Spleen (tissue), 7 donors: ENCODE measurements around the gene TXK.

Experiments
- CTCF ChIP-seq, 11 experiments: fragments of 200-600 bp in 7 of 11; fragments of 450-650 bp in 4 of 11; sonication (generic) in 4 of 11; IDR thresholded peaks in 8 of 11; conservative IDR thresholded peaks in 3 of 11; 1 replicate in 7 of 11; 2 replicates in 4 of 11; pipeline versions ENCODE4 v1.4.0 to v1.8.0; 2016 to 2021; ENCODE audit warnings: antibody characterized with exemption in 11 of 11, inconsistent platforms in 4 of 11, mild to moderate bottlenecking in 1 of 11
- POLR2A ChIP-seq, 3 donors: fragments of 450-650 bp; IDR thresholded peaks; one replicate each; pipeline ENCODE4 v1.5.1; 2017; ENCODE audit warnings: antibody characterized with exemption in 3 of 3, mild to moderate bottlenecking in 1 of 3
- donor health status: DM: no; HTN: no; CAD: no; lungs with moderate emphysema.
- donor health status: DM: no; HTN: no; CAD: no.
- donor health status: DM: no; HTN: no; CAD: no.

DNA sequence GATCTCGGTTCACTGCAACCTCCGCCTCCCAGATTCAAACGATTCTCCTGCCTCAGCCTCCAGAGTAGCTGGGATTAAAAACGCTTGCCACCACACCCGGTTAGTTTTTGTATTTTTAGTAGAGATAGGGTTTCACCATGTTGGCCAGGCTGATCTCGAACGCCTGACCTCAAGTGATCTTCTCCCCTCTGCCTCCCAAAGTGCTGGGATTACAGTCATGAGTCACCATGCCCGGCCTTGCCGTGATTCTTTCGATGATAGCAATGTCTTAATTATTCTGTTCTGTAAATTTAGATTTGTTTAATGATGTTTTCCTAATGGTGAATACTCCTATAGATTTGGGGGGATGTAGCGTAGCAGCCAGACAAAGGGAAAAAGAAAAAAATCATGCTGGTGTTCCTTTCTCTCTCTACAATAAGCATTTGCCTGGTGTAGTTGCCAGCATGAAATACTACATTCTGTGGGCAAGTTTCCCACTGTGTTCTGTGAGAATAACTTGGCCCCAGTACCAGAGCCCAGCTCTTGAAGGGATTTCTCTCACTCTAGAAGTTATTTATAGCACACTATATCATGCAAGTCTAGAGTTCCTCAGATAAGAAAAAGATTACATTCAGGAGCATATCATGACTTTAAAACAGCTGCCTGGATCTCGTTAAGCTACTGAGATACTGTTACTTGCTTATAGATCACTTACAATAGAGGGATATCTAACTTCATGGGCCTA is 102.1 kb downstream of the TXK start:
- TF ChIP-seq POLR2A (IDR thresholded peaks at IDR 0.05) (no peak), CTCF (IDR thresholded peaks at IDR 0.05 in 8 of 11, conservative IDR thresholded peaks at IDR 0.05 in 3 of 11) (no peak)
